Measurements from ENCODE around the gene IFI16. TPM values are rescaled to one million over a fixed set of nuclear protein-coding genes. Genes with fewer than 3 reads are reported as not detected.

IFI16 gene
- total and polyA plus RNA-seq, 10 of the 15 experiments (the other 5 are each of a cell fraction or from before 2014, with no cell fraction given) = 120 to 375 (median 188) TPM

- H3K9me3 ChIP-seq (replicated peaks; ENCODE audit: control insufficient read depth, insufficient read depth, low read length) = no peaks in the 10 kb centered on the region; the same call in 1 of the 3 replicates
- peaks cover 5% of the 10 kb centered on the region; the same call in 1 of the 2 replicates for H4K20me1 ChIP-seq (ENCODE audit: control insufficient read depth, insufficient read depth)
- no TSS peak for BruUV-seq (replicated peaks)
- SMC1A ChIA-PET (ENCODE audit: uncharacterized antibody, unreplicated experiment) = interaction anchor here (1.2 to 4.5 kb wide), 3 partner anchors 9 to 27 kb away, joined by 3 to 15 read pairs (median 3); no protein-coding TSS in a partner anchor
- peaks cover 1 to 39% of the 10 kb centered on the region in 2 experiments for H3K36me3 ChIP-seq (ENCODE audit: control insufficient read depth in 2 of 2, insufficient read depth in 2 of 2, low read length in 1 of 2)
- no peak overlapping the region for H3K9ac ChIP-seq (ENCODE audit: control insufficient read depth, insufficient read depth, low read length)
- no peak for DNase-seq (ENCODE audit: low read depth, low spot score)
- H3K27ac ChIP-seq (ENCODE audit: control insufficient read depth, insufficient read depth) = no peak overlapping the region
- H3K27me3 ChIP-seq (replicated peaks in 1 of 2; ENCODE audit: control insufficient read depth in 2 of 2, insufficient read depth in 2 of 2, low read length in 1 of 2) = no peaks in the 10 kb centered on the region
- TF ChIP-seq ZNF207 (IDR thresholded peaks at IDR 0.05; ENCODE audit: borderline replicate concordance) = no peak
- no peak for TF ChIP-seq EED (IDR thresholded peaks at IDR 0.05; ENCODE audit: low read depth)
- no peak for TF ChIP-seq CHD1 (IDR thresholded peaks at IDR 0.05; ENCODE audit: low read depth, low read length)
- no peak for TF ChIP-seq ZBTB4 (CRISPR knock-in tag; IDR thresholded peaks at IDR 0.05)
- no peak for TF ChIP-seq POLR2A (IDR thresholded peaks at IDR 0.05; ENCODE audit: low read depth, low read length)
- no peak for TF ChIP-seq RCOR1 (conservative IDR thresholded peaks at IDR 0.05; ENCODE audit: low read depth, low read length)
- no peak for TF ChIP-seq CUX1 (IDR thresholded peaks at IDR 0.05; ENCODE audit: insufficient replicate concordance, low read depth, low read length)
- no peak for TF ChIP-seq IKZF1 (conservative IDR thresholded peaks at IDR 0.05)
- no peak for TF ChIP-seq FOS (IDR thresholded peaks at IDR 0.05; ENCODE audit: borderline replicate concordance, extremely low read depth, insufficient read length)
- no peak for TF ChIP-seq ZNF384 (IDR thresholded peaks at IDR 0.05; ENCODE audit: borderline replicate concordance, low read depth, low read length)
- TF ChIP-seq EZH2 (IDR thresholded peaks at IDR 0.05; ENCODE audit: borderline replicate concordance, control insufficient read depth, low read depth, low read length) = no peak
- CTCF ChIA-PET = interaction anchor here (1.2 kb wide), 1 partner anchor 46 kb away, joined by 5 read pairs; no protein-coding TSS in a partner anchor
- in situ Hi-C loops (cut with MboI) (loop anchor here (25.0 kb wide), 1 partner anchor 1312 kb away; the partner anchor contains the start of genes COPA and NCSTN), intact Hi-C loops (cut with micrococcal nuclease; ENCODE audit: unreplicated experiment) (no loop called here)
- 100% methylated on average over 7 of the region's 7 CpGs for WGBS (ENCODE audit: insufficient coverage, insufficient replicate concordance, low lambda C conversion rate, missing lambda C conversion rate)
- no peak; the same call in 2 of the 3 replicates for ATAC-seq
- no peaks in the 10 kb centered on the region for H3K4me1 ChIP-seq (ENCODE audit: control insufficient read depth, insufficient read depth, low read length)
- no peak overlapping the region for H3K4me3 ChIP-seq
- no peak overlapping the region for H2AFZ ChIP-seq (ENCODE audit: control insufficient read depth, low read depth, low read length)
- peaks cover 81% of the 10 kb centered on the region for H3K79me2 ChIP-seq (ENCODE audit: control insufficient read depth, insufficient read depth, low read length)
- no peak overlapping the region for H3K4me2 ChIP-seq (ENCODE audit: control insufficient read depth, insufficient read depth)
- POLR2A ChIA-PET = interaction anchor here (0.6 kb wide), 1 partner anchor 12 kb away, joined by 4 read pairs; no protein-coding TSS in a partner anchor
- RAD21 ChIA-PET (ENCODE audit: unreplicated experiment) = interaction anchor here (0.9 kb wide), 1 partner anchor 43 kb away, joined by 3 read pairs; no protein-coding TSS in a partner anchor
- no peak for FAIRE-seq
Observed at GRCh38 chr1:159025043-159025442, 15.3 kb downstream of the IFI16 start.
